Measurements from ENCODE around the gene COL4A4. TPM values are rescaled to one million over a fixed set of nuclear protein-coding genes. Genes with fewer than 3 reads are reported as not detected.
A peak's percentile ranks its signal among the peaks of the same experiment; 100 is the strongest.

Gene COL4A4
- total RNA-seq, 6 donors from 2014 or later, result 22.0 to 31.2 (median 26.1) TPM

GRCh38 chr2:226993171-226993570, 170.8 kb downstream of the COL4A4 start:
- WGBS, 2 donors, result 72 to 87% methylated on average over 3 to 4 of the region's 4 CpGs
- DNase-seq, result no peak
- TF ChIP-seq CTCF (IDR thresholded peaks at IDR 0.05) (no peak), POLR2A (IDR thresholded peaks at IDR 0.05) (no peak), POLR2AphosphoS5 (IDR thresholded peaks at IDR 0.05) (no peak), EP300 (IDR thresholded peaks at IDR 0.05) (no peak)
- Histone ChIP-seq H3K27ac (no peak overlapping the region), H3K36me3 (peaks cover 0 to 9% (median 0%) of the 10 kb centered on the region in 4 donors), H3K4me3 (no peak overlapping the region), H3K27me3 (no peaks in the 10 kb centered on the region), H3K4me1 (no peaks in the 10 kb centered on the region), H3K9me3 (no peaks in the 10 kb centered on the region)
- ATAC-seq (ENCODE audit: low FRiP score in 2 of 2), result no peak

GRCh38 chr2:226991663-226992062, 172.3 kb downstream of the COL4A4 start:
- TF ChIP-seq CTCF (IDR thresholded peaks at IDR 0.05), result no peak
- TF ChIP-seq POLR2AphosphoS5 (IDR thresholded peaks at IDR 0.05), result no peak
- TF ChIP-seq POLR2A (IDR thresholded peaks at IDR 0.05), result no peak
- TF ChIP-seq EP300 (IDR thresholded peaks at IDR 0.05), result no peak
- Histone ChIP-seq H3K27me3 (no peaks in the 10 kb centered on the region), H3K27ac (no peak overlapping the region), H3K4me1 (no peaks in the 10 kb centered on the region), H3K4me3 (no peak overlapping the region), H3K36me3 (peaks cover 0 to 9% (median 0%) of the 10 kb centered on the region in 4 donors), H3K9me3 (no peaks in the 10 kb centered on the region)
- DNase-seq, result no peak
- no peak for ATAC-seq (ENCODE audit: low FRiP score in 2 of 2)
- WGBS, 2 donors, result 79 to 83% methylated on average over 2 of the region's 2 CpGs

- TF ChIP-seq POLR2AphosphoS5 (IDR thresholded peaks at IDR 0.05) (no peak), POLR2A (IDR thresholded peaks at IDR 0.05) (no peak), EP300 (IDR thresholded peaks at IDR 0.05) (no peak), CTCF (IDR thresholded peaks at IDR 0.05) (peak in 2 of 6 experiments; percentile 2 to 3)
- no peak overlapping the region for H3K4me3 ChIP-seq
- H3K27me3 ChIP-seq, result no peaks in the 10 kb centered on the region
- ATAC-seq (ENCODE audit: low FRiP score in 2 of 2) (peak in 1 of 2 donors; percentile 11), DNase-seq (no peak)
- H3K4me1 ChIP-seq, result peaks cover 0 to 3% (median 2%) of the 10 kb centered on the region in 4 donors
- 44 to 55% methylated on average over 5 of the region's 5 CpGs for WGBS, 2 donors
- no peaks in the 10 kb centered on the region for H3K9me3 ChIP-seq
- no peaks in the 10 kb centered on the region for H3K36me3 ChIP-seq
- no peak overlapping the region for H3K27ac ChIP-seq
Measured at GRCh38 chr2:226985583-226985946, 178.4 kb downstream of the COL4A4 start.

- 45 to 50% methylated on average over 8 of the region's 8 CpGs for WGBS, 2 donors
- Histone ChIP-seq H3K36me3 (no peaks in the 10 kb centered on the region), H3K4me3 (no peak overlapping the region), H3K9me3 (no peaks in the 10 kb centered on the region), H3K27me3 (no peaks in the 10 kb centered on the region), H3K27ac (peak overlapping the region in 3 of 4 donors; percentile 2 to 24 (median 7)), H3K4me1 (peaks cover 0 to 3% (median 2%) of the 10 kb centered on the region in 4 donors)
- ATAC-seq (ENCODE audit: low FRiP score in 2 of 2), result peak in 1 of 2 donors; percentile 83
- DNase-seq, result no peak
- TF ChIP-seq POLR2A (IDR thresholded peaks at IDR 0.05), result no peak
- TF ChIP-seq POLR2AphosphoS5 (IDR thresholded peaks at IDR 0.05), result no peak
- peak; percentile 22 to 70 (median 52) for TF ChIP-seq CTCF (IDR thresholded peaks at IDR 0.05)
- TF ChIP-seq EP300 (IDR thresholded peaks at IDR 0.05), result no peak
Measured at GRCh38 chr2:226984750-226985582, 179.0 kb downstream of the COL4A4 start.

Measured in upper lobe of left lung (tissue), 6 donors.